ENCODE results near the gene WNT5B.

Gene WNT5B

GRCh38 chr12:1650978-1651361 lies 21.9 kb downstream of the WNT5B start:
- no peak for DNase-seq (ENCODE audit: low read depth in 3 of 3)

- DNase-seq (ENCODE audit: low read depth in 3 of 3), result no peak
Observed at GRCh38 chr12:1651946-1652345, 22.9 kb downstream of the WNT5B start.

- no peak for DNase-seq (ENCODE audit: low read depth in 3 of 3)
Observed at GRCh38 chr12:1655225-1655788, 26.3 kb downstream of the WNT5B start.

- DNase-seq (ENCODE audit: low read depth in 3 of 3), result no peak
Observed at GRCh38 chr12:1656902-1657301, 27.9 kb downstream of the WNT5B start.

- no peak for DNase-seq (ENCODE audit: low read depth in 3 of 3)
Observed at GRCh38 chr12:1657688-1658087, 28.7 kb downstream of the WNT5B start.

- peak in 2 of 3 experiments; percentile 52 for DNase-seq (ENCODE audit: low read depth in 3 of 3)
Observed at GRCh38 chr12:1660304-1661187, 31.5 kb downstream of the WNT5B start.

GRCh38 chr12:1661553-1662335 lies 32.7 kb downstream of the WNT5B start:
- DNase-seq (ENCODE audit: low read depth in 3 of 3), result peak; percentile 61 to 71 (median 66)

- DNase-seq (ENCODE audit: low read depth in 3 of 3), result no peak
Observed at GRCh38 chr12:1662761-1663439, 33.9 kb downstream of the WNT5B start.

GRCh38 chr12:1663440-1664132 lies 34.6 kb downstream of the WNT5B start:
- no peak for DNase-seq (ENCODE audit: low read depth in 3 of 3)

GRCh38 chr12:1665366-1665765 lies 36.3 kb downstream of the WNT5B start:
- DNase-seq (ENCODE audit: low read depth in 3 of 3), result no peak

GRCh38 chr12:1666215-1666614 lies 37.2 kb downstream of the WNT5B start:
- DNase-seq (ENCODE audit: low read depth in 3 of 3), result no peak

GRCh38 chr12:1666685-1667162 lies 37.7 kb downstream of the WNT5B start:
- no peak for DNase-seq (ENCODE audit: low read depth in 3 of 3)

GRCh38 chr12:1668833-1669543 lies 40.0 kb downstream of the WNT5B start:
- no peak for DNase-seq (ENCODE audit: low read depth in 3 of 3)

GRCh38 chr12:1670358-1671268 lies 41.6 kb downstream of the WNT5B start:
- no peak for DNase-seq (ENCODE audit: low read depth in 3 of 3)

GRCh38 chr12:1676043-1676442 lies 47.0 kb downstream of the WNT5B start:
- no peak for DNase-seq (ENCODE audit: low read depth in 3 of 3)

GRCh38 chr12:1680804-1681492 lies 51.9 kb downstream of the WNT5B start:
- DNase-seq (ENCODE audit: low read depth in 3 of 3), result no peak

- DNase-seq (ENCODE audit: low read depth in 3 of 3), result no peak
Observed at GRCh38 chr12:1681493-1681807, 52.4 kb downstream of the WNT5B start.

- no peak for DNase-seq (ENCODE audit: low read depth in 3 of 3)
Observed at GRCh38 chr12:1688086-1688710, 59.2 kb downstream of the WNT5B start.
